ENCODE measurements around the gene FAM181B.

Gene FAM181B

GRCh38 chr11:82771781-82772180 lies 38.1 kb upstream of the FAM181B start:
- TF ChIP-seq, protein P1, sequence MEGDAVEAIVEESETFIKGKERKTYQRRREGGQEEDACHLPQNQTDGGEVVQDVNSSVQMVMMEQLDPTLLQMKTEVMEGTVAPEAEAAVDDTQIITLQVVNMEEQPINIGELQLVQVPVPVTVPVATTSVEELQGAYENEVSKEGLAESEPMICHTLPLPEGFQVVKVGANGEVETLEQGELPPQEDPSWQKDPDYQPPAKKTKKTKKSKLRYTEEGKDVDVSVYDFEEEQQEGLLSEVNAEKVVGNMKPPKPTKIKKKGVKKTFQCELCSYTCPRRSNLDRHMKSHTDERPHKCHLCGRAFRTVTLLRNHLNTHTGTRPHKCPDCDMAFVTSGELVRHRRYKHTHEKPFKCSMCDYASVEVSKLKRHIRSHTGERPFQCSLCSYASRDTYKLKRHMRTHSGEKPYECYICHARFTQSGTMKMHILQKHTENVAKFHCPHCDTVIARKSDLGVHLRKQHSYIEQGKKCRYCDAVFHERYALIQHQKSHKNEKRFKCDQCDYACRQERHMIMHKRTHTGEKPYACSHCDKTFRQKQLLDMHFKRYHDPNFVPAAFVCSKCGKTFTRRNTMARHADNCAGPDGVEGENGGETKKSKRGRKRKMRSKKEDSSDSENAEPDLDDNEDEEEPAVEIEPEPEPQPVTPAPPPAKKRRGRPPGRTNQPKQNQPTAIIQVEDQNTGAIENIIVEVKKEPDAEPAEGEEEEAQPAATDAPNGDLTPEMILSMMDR (IDR thresholded peaks at IDR 0.05; ENCODE audit: control insufficient read depth, insufficient read depth, low read depth, low read length, missing control alignments) = no peak
- no peak overlapping the region for H3K4me3 ChIP-seq (ENCODE audit: control insufficient read depth, low read depth, low read length)
- DNase-seq (ENCODE audit: low read depth) = no peak

DNA sequence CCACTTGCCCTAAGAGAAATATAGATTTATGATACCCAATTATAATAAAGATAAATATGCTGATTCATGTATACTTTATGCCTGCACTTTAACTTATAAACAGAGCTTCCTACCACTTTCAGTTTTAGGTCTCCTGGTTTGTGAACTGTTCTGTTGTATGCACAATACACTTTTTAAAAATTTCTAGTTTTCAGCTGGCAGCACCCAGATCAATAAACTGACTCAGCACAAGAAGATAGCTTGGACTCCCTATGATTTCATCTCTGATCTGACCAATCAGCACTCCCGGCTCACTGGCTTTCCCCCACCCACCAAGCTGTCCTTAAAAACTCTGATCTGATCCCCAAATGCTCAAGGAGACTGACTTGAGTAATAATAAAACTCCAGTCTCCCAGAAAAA lies 33.5 kb upstream of the FAM181B start:
- TF ChIP-seq, protein P1 (IDR thresholded peaks at IDR 0.05; ENCODE audit: control insufficient read depth, insufficient read depth, low read depth, low read length, missing control alignments) = no peak
- no peak for DNase-seq (ENCODE audit: low read depth)
- no peak overlapping the region for H3K4me3 ChIP-seq (ENCODE audit: control insufficient read depth, low read depth, low read length)

DNA sequence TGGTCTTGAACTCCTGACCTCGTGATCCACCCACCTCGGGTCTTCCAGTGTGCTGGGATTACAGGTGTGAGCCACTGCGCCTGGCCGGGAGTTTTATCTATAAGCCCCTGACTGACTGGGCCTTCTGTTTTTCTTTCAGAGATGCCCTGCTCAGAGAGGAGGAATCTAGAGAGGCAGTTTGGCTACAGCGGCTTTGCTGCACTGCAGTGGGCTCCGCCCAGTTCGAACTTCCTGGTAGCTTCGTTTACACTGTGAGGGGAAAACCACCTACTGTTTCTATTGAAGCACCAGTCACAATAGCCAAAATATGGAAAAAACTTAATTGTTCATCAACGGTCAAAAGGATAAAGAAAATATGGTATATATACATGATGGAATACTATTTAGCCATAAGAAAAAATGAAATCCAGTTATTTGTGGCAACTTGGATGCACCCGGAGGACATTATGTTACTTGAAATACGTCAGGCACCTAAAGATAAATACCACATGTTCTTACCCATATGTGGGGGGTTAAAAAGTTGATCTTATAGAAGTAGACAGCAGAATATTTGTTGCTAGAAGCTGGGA lies 31.9 kb upstream of the FAM181B start:
- no peak for DNase-seq (ENCODE audit: low read depth)
- H3K4me3 ChIP-seq (ENCODE audit: control insufficient read depth, low read depth, low read length) = no peak overlapping the region
- TF ChIP-seq, protein P1 (IDR thresholded peaks at IDR 0.05; ENCODE audit: control insufficient read depth, insufficient read depth, low read depth, low read length, missing control alignments) = no peak

DNA sequence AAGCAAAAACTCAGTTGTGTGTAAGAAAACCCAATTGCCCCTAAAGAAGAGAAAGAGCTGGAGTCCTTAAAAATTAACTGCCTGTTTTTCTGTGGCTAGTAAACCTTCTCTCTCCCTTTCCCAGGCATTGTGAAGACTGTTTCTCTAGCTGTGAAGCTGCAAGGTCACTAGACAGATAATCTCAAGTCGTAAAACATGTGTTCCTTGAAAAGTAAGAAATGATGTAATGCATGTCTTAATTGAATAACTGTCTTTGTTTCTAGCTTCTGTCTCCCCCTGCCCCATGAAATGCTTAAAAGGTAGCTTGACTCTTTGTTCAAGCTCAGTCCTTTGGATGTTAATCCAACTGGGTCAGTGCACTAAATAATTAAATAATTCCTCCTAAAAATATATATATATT lies 29.5 kb upstream of the FAM181B start:
- H3K4me3 ChIP-seq (ENCODE audit: control insufficient read depth, low read depth, low read length) = no peak overlapping the region
- DNase-seq (ENCODE audit: low read depth) = no peak
- TF ChIP-seq, protein P1 (IDR thresholded peaks at IDR 0.05; ENCODE audit: control insufficient read depth, insufficient read depth, low read depth, low read length, missing control alignments) = no peak

DNA sequence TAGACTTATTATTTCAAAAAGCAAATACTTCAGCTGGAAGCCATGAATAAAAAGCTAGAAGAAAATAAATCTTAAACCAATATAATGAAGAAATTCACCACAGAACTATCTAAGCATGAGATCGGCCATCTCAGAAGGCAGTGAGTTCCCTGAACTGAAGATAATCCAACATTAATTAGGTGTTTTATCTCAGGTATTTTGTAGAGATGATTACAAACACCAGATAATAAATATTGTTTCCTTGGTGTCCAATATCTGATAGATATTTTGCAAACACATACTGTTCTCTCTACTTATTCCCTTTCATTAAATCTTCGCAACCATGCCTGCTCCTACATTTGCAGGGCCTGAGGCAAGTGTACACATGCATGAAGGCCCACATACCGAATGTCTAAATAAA lies 26.0 kb upstream of the FAM181B start:
- H3K4me3 ChIP-seq (ENCODE audit: control insufficient read depth, low read depth, low read length) = no peak overlapping the region
- TF ChIP-seq, protein P1 (IDR thresholded peaks at IDR 0.05; ENCODE audit: control insufficient read depth, insufficient read depth, low read depth, low read length, missing control alignments) = no peak
- DNase-seq (ENCODE audit: low read depth) = no peak

DNA sequence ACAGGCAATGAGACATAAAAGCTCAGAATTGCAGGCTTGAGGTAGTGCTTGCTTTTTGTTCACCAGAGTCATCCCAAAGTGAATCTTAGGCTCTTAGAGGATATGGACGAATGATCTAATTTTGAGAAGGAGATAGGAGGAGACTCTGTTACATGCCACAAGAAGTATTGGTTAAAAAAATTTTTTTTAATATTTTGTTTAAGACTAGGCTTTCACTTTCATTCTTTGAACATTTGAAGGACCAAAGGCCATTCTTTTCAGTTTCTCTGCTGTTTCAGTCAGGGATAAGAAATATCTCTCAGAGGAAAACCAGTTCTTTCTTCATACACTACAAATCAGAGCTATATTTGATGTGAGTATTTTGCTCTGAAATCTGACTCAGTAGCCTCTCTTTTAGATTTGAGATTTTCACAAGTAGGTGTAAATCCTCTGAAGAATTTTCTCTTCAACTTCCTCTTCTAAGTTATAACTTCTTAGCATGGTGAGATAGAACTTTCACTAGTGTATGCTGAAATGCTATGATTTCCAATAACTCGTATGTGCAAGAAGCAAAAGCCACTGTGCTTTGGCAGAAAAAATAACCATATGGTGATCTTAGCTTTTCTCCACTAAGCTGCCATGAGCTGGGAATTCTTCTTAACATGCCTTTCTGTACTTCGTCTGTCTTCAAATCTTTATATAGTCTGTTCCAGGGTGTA lies 24.1 kb upstream of the FAM181B start:
- DNase-seq (ENCODE audit: low read depth) = no peak
- H3K4me3 ChIP-seq (ENCODE audit: control insufficient read depth, low read depth, low read length) = no peak overlapping the region
- TF ChIP-seq, protein P1 (IDR thresholded peaks at IDR 0.05; ENCODE audit: control insufficient read depth, insufficient read depth, low read depth, low read length, missing control alignments) = no peak

Measured in AG09309 (cell line).